Trophoblast cell (in vitro differentiated cells and primary cell): ENCODE measurements around the gene NCOA6.
"Not testable (repeated sequence)": the region's sequence is repeated elsewhere in the genome, so short reads cannot be mapped to it uniquely, and the experiment has no call there.

Experiments used
- DNase-seq, 2 donors: peaks; one replicate each; pipeline ENCODE4 v3.0.0-alpha.2; 2016
- H2AFZ ChIP-seq: 2 replicates; pipeline ENCODE4 v1.6.1; 2013; ENCODE audit warnings: low read length, moderate library complexity, mild to moderate bottlenecking; ENCODE audit not compliant: insufficient read depth, poor library complexity
- H2AK5ac ChIP-seq: 2 replicates; pipeline ENCODE4 v1.6.1; 2013; ENCODE audit warnings: mild to moderate bottlenecking, low read length
- H2BK120ac ChIP-seq: 2 replicates; pipeline ENCODE4 v1.6.1; 2013; ENCODE audit warnings: low read length, mild to moderate bottlenecking, moderate library complexity; ENCODE audit not compliant: insufficient read depth, poor library complexity
- H2BK12ac ChIP-seq: 2 replicates; pipeline ENCODE4 v1.6.1; 2013; ENCODE audit warnings: mild to moderate bottlenecking, low read length, moderate library complexity
- H2BK5ac ChIP-seq: 2 replicates; pipeline ENCODE4 v1.6.1; 2013; ENCODE audit warnings: low read length, low read depth, moderate library complexity, mild to moderate bottlenecking; ENCODE audit not compliant: poor library complexity
- H3K14ac ChIP-seq: 2 replicates; pipeline ENCODE4 v1.6.1; 2013; ENCODE audit warnings: mild to moderate bottlenecking, low read length
- H3K18ac ChIP-seq: 2 replicates; pipeline ENCODE4 v1.6.1; 2013; ENCODE audit warnings: mild to moderate bottlenecking, low read length
- H3K23ac ChIP-seq: 2 replicates; pipeline ENCODE4 v1.6.1; 2013; ENCODE audit warnings: low read length
- H3K27ac ChIP-seq: 2 replicates; pipeline ENCODE4 v1.5.1; 2013; ENCODE audit warnings: low read depth, mild to moderate bottlenecking, inconsistent platforms, low read length, moderate library complexity
- H3K27me3 ChIP-seq: 2 replicates; pipeline ENCODE4 v1.6.1; 2013; ENCODE audit warnings: inconsistent platforms, mild to moderate bottlenecking, low read length, moderate library complexity; ENCODE audit not compliant: insufficient read depth
- H3K36me3 ChIP-seq, 2 experiments: 1 replicate in 1 of 2; 2 replicates in 1 of 2; pipeline ENCODE4 v1.6.1; 2013; ENCODE audit warnings: low read length in 2 of 2, mild to moderate bottlenecking in 2 of 2, moderate library complexity in 1 of 2; ENCODE audit not compliant: insufficient read depth in 2 of 2, control insufficient read depth in 1 of 2
- H3K4ac ChIP-seq: 2 replicates; pipeline ENCODE4 v1.6.1; 2013; ENCODE audit warnings: low read depth, mild to moderate bottlenecking, low read length, moderate library complexity
- H3K4me1 ChIP-seq, 2 experiments: 1 replicate in 1 of 2; 2 replicates in 1 of 2; pipeline ENCODE4 v1.6.1; 2013; ENCODE audit warnings: low read length in 2 of 2, mild to moderate bottlenecking in 2 of 2, moderate library complexity in 1 of 2; ENCODE audit not compliant: insufficient read depth in 2 of 2, control insufficient read depth in 1 of 2
- H3K4me2 ChIP-seq: 2 replicates; pipeline ENCODE4 v1.6.1; 2013; ENCODE audit warnings: inconsistent platforms, mild to moderate bottlenecking, low read length, moderate library complexity
- H3K4me3 ChIP-seq: 2 replicates; pipeline ENCODE4 v1.5.1; 2013; ENCODE audit warnings: mild to moderate bottlenecking, low read depth, low read length, inconsistent platforms
- H3K79me1 ChIP-seq: one replicate; pipeline ENCODE4 v1.6.1; 2013; ENCODE audit warnings: low read length
- H3K79me2 ChIP-seq: 2 replicates; pipeline ENCODE4 v1.6.1; 2013; ENCODE audit warnings: low read length, mild to moderate bottlenecking; ENCODE audit not compliant: control insufficient read depth, insufficient read depth, poor library complexity
- H3K9ac ChIP-seq: 2 replicates; pipeline ENCODE4 v1.6.1; 2013; ENCODE audit warnings: mild to moderate bottlenecking, low read length
- H3K9me3 ChIP-seq: 2 replicates; pipeline ENCODE4 v1.6.1; 2013; ENCODE audit warnings: low read depth, mild to moderate bottlenecking, control low read depth, inconsistent platforms, low read length; ENCODE audit not compliant: insufficient read depth
- H4K12ac ChIP-seq: 2 replicates; pipeline ENCODE4 v1.6.1; 2013; ENCODE audit warnings: low read depth, mild to moderate bottlenecking, low read length, moderate library complexity
- H4K8ac ChIP-seq: 2 replicates; pipeline ENCODE4 v1.6.1; 2013; ENCODE audit warnings: low read depth, mild to moderate bottlenecking, low read length, moderate library complexity
- H4K91ac ChIP-seq: one replicate; pipeline ENCODE4 v1.6.1; 2013; ENCODE audit warnings: low read depth, mild to moderate bottlenecking, low read length, moderate library complexity
- WGBS: extraction: QIAGEN DNeasy Blood & Tissue Kit; methylation state at CpG from one replicate; pipeline ENCODE4 v1.1.7; 2013; ENCODE audit warnings: missing lambda C conversion rate; ENCODE audit not compliant: insufficient read length, insufficient coverage; ENCODE audit errors: extremely low coverage; 5-methylcytosine and 5-hydroxymethylcytosine counted together

The NCOA6 gene

GRCh38 chr20:34808583-34808982 is 16.9 kb downstream of the NCOA6 start:
- no peak overlapping the region for H3K4me3 ChIP-seq
- no peak overlapping the region for H2AK5ac ChIP-seq
- no peaks in the 10 kb centered on the region for H3K4me1 ChIP-seq
- H2BK12ac ChIP-seq: no peak overlapping the region
- DNase-seq: no peak
- no peak overlapping the region for H2BK5ac ChIP-seq
- H3K4me2 ChIP-seq: no peak overlapping the region
- no peaks in the 10 kb centered on the region for H3K9me3 ChIP-seq
- no peak overlapping the region for H2BK120ac ChIP-seq
- H2AFZ ChIP-seq: no peak overlapping the region
- H3K27me3 ChIP-seq: no peaks in the 10 kb centered on the region
- no CpG with 5 or more reads among the region's 5 CpGs for WGBS
- no peaks in the 10 kb centered on the region for H3K79me1 ChIP-seq
- H4K12ac ChIP-seq: no peak overlapping the region
- H3K4ac ChIP-seq: no peak overlapping the region
- no peak overlapping the region for H3K18ac ChIP-seq
- no peak overlapping the region for H4K8ac ChIP-seq
- no peak overlapping the region for H3K14ac ChIP-seq
- H4K91ac ChIP-seq: no peak overlapping the region
- H3K36me3 ChIP-seq: no peaks in the 10 kb centered on the region
- no peaks in the 10 kb centered on the region for H3K79me2 ChIP-seq
- no peak overlapping the region for H3K23ac ChIP-seq
- H3K27ac ChIP-seq: no peak overlapping the region
- H3K9ac ChIP-seq: no peak overlapping the region

GRCh38 chr20:34807944-34808465 is 17.4 kb downstream of the NCOA6 start:
- not testable (repeated sequence) for H4K12ac ChIP-seq, H3K4me2 ChIP-seq, H3K4me1 ChIP-seq, H2AFZ ChIP-seq, H4K8ac ChIP-seq, H3K79me1 ChIP-seq, H3K23ac ChIP-seq, H4K91ac ChIP-seq, H3K27ac ChIP-seq, H3K4me3 ChIP-seq, H2BK120ac ChIP-seq, H2BK12ac ChIP-seq, H2BK5ac ChIP-seq, H2AK5ac ChIP-seq, H3K9ac ChIP-seq, H3K36me3 ChIP-seq, H3K18ac ChIP-seq, H3K4ac ChIP-seq, H3K9me3 ChIP-seq, H3K14ac ChIP-seq, DNase-seq, H3K27me3 ChIP-seq, H3K79me2 ChIP-seq
- no CpG with 5 or more reads among the region's 8 CpGs for WGBS

GRCh38 chr20:34806255-34806654 is 19.2 kb downstream of the NCOA6 start:
- Histone ChIP-seq H3K79me1 (no peaks in the 10 kb centered on the region), H3K27ac (no peak overlapping the region), H4K91ac (no peak overlapping the region), H3K4me1 (no peaks in the 10 kb centered on the region), H3K4ac (no peak overlapping the region), H3K9ac (no peak overlapping the region), H3K4me3 (no peak overlapping the region), H3K4me2 (no peak overlapping the region), H3K9me3 (peaks cover 2% of the 10 kb centered on the region), H3K18ac (no peak overlapping the region), H3K27me3 (no peaks in the 10 kb centered on the region), H3K14ac (no peak overlapping the region), H3K23ac (no peak overlapping the region), H2BK120ac (no peak overlapping the region), H3K79me2 (no peaks in the 10 kb centered on the region), H4K12ac (no peak overlapping the region), H4K8ac (no peak overlapping the region), H2AK5ac (no peak overlapping the region), H3K36me3 (peaks cover 0 to 3% of the 10 kb centered on the region in 2 experiments), H2BK12ac (no peak overlapping the region), H2AFZ (no peak overlapping the region), H2BK5ac (no peak overlapping the region)
- no peak for DNase-seq

GRCh38 chr20:34798871-34799270 is 26.6 kb downstream of the NCOA6 start:
- Histone ChIP-seq H2BK5ac (no peak overlapping the region), H3K14ac (no peak overlapping the region), H4K8ac (no peak overlapping the region)

More at GRCh38 chr20:34798871-34799270, 26.6 kb downstream of the NCOA6 start:
- Histone ChIP-seq H3K79me1 (no peaks in the 10 kb centered on the region), H3K4me1 (peaks cover 6 to 8% of the 10 kb centered on the region in 2 experiments), H3K27me3 (no peaks in the 10 kb centered on the region), H3K4me3 (no peak overlapping the region), H3K79me2 (no peaks in the 10 kb centered on the region), H3K18ac (no peak overlapping the region), H2BK12ac (no peak overlapping the region), H3K27ac (no peak overlapping the region), H3K36me3 (peaks cover 0 to 3% of the 10 kb centered on the region in 2 experiments), H2BK120ac (no peak overlapping the region), H2AFZ (no peak overlapping the region), H2AK5ac (no peak overlapping the region), H3K9ac (no peak overlapping the region), H3K23ac (no peak overlapping the region), H3K9me3 (peaks cover 2% of the 10 kb centered on the region), H3K4ac (no peak overlapping the region), H4K91ac (no peak overlapping the region), H3K4me2 (no peak overlapping the region), H4K12ac (no peak overlapping the region)
- DNase-seq: peak in 1 of 2 donors; percentile 59
